ENCODE results near the gene CD300A. TPM values are rescaled to one million over a fixed set of nuclear protein-coding genes. Genes with fewer than 3 reads are reported as not detected.
A peak's percentile ranks its signal among the peaks of the same experiment; 100 is the strongest.

CD300A gene
- total RNA-seq, 1 donor from 2014 or later: 17.5 TPM

DNA sequence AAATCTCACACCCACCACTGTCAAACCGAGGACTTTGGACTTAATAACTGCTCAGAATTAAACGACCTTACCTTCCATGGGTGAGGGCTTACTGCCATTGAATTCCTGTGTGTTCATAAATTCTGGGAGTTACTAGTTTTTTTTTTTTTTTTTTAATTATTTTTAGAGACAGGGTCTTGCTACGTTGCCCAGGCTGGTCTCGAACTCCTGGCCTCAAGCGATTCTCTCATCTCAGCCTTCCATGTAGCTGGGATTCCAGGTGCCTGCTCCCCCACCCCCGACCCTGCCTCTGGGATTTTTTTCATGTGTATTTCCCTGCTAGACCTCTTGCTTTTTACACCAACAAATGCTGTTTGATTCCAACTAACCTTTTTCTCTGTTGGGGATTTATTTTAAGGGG is 14.9 kb upstream of the CD300A start:
- Histone ChIP-seq H3K4me1 (peaks cover 31% of the 10 kb centered on the region), H3K36me3 (no peaks in the 10 kb centered on the region)
- intact Hi-C loops (cut with DNase I): no loop called here

DNA sequence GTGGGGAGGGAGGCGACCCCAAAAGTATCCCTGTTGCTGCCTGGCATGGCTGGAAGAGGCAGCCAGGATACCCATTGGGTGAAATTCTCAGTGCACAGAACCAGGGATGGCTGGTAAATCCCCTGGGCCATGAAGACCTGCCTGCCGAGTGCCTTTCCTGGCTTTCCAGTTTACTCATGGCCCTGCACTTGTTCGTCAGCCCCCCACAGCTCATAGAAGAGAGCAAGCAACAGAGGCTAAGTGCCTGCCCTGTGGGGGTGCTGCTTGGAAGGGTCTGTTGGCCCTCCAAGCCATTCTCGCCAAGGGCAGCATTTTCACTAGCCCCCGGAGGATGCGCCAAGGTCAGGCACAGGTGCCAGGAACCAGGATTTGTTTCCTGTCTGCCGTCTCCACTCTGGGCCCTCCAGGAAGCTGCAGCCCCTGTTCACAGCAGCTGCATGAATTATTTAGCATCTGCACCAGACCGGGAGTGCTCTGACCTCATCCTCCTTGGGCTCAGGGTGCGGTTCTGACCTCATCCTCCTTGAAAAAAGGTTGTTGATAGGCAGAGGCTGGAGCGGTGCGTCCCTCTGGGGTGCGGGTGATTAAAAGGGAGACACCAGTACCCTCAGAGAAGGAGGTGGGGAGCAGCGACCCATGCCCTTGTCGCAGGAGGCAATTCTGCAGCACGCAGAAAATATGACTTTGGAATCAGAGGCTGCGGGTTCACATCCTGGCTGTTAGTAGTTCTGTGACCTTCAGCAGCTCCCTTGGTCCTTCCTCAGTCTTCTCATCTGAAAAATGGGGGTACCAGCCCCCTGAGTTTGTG is 14.2 kb upstream of the CD300A start:
- Histone ChIP-seq H3K9me3 (no peaks in the 10 kb centered on the region), H3K27ac (no peak overlapping the region), H3K4me3 (no peak overlapping the region), H3K36me3 (no peaks in the 10 kb centered on the region), H3K27me3 (no peaks in the 10 kb centered on the region), H3K4me1 (peaks cover 26% of the 10 kb centered on the region)
- DNase-seq (no peak), ATAC-seq (no peak)
- intact Hi-C loops (cut with DNase I): no loop called here
- TF ChIP-seq, protein P1, sequence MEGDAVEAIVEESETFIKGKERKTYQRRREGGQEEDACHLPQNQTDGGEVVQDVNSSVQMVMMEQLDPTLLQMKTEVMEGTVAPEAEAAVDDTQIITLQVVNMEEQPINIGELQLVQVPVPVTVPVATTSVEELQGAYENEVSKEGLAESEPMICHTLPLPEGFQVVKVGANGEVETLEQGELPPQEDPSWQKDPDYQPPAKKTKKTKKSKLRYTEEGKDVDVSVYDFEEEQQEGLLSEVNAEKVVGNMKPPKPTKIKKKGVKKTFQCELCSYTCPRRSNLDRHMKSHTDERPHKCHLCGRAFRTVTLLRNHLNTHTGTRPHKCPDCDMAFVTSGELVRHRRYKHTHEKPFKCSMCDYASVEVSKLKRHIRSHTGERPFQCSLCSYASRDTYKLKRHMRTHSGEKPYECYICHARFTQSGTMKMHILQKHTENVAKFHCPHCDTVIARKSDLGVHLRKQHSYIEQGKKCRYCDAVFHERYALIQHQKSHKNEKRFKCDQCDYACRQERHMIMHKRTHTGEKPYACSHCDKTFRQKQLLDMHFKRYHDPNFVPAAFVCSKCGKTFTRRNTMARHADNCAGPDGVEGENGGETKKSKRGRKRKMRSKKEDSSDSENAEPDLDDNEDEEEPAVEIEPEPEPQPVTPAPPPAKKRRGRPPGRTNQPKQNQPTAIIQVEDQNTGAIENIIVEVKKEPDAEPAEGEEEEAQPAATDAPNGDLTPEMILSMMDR (IDR thresholded peaks at IDR 0.05): no peak

More for the DNA sequence above, 14.9 kb upstream of the CD300A start:
- Histone ChIP-seq H3K27me3 (no peaks in the 10 kb centered on the region), H3K4me3 (no peak overlapping the region), H3K9me3 (no peaks in the 10 kb centered on the region), H3K27ac (no peak overlapping the region)
- TF ChIP-seq, protein P1 (IDR thresholded peaks at IDR 0.05): no peak
- ATAC-seq (no peak), DNase-seq (no peak)

DNA sequence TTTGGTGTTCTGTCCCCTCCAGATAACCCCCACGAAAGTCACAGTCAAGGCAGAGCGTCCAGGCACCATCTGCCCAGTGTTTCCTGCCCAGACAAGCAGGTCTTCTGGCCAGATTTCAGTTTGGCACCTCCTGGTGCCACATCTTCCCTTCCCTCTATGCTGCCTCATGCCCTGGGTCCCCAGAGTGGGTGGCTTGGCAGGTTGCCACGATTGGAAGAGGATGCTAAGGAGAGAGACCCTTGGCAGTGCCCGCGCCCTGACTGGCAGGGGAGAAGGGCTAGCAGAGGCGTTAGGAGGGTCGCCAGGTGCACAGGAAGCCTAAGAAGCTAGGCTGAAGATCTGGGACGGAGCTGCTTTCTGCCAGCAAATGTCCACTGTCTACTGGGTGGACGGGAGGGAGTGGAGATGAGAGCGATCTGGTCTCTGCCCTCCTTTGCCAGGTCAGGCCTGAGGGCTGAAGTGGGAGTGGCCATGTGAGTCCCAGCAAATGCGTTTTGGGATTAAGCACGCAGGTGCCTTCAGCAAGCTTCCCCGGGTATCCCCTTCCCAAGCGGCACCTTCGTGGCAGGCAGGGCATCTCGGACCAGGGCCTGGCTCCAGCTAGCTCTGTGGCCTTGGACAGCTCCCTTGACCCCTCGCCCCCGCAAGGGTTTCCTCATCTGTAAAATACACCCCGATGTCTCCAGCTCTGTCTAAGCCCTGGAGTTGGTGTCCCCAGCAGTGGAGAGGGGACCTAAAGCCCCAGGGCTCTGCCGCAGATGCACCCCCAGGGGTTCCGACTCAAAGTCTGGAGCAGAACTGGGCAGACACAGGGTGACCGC is 13.4 kb upstream of the CD300A start:
- Histone ChIP-seq H3K27me3 (no peaks in the 10 kb centered on the region), H3K4me1 (peaks cover 31% of the 10 kb centered on the region), H3K9me3 (no peaks in the 10 kb centered on the region), H3K4me3 (peak overlapping the region; percentile 50), H3K36me3 (no peaks in the 10 kb centered on the region), H3K27ac (peak overlapping the region; percentile 88)
- TF ChIP-seq, protein P1 (IDR thresholded peaks at IDR 0.05): no peak
- DNase-seq (no peak), ATAC-seq (no peak)
- intact Hi-C loops (cut with DNase I): no loop called here

DNA sequence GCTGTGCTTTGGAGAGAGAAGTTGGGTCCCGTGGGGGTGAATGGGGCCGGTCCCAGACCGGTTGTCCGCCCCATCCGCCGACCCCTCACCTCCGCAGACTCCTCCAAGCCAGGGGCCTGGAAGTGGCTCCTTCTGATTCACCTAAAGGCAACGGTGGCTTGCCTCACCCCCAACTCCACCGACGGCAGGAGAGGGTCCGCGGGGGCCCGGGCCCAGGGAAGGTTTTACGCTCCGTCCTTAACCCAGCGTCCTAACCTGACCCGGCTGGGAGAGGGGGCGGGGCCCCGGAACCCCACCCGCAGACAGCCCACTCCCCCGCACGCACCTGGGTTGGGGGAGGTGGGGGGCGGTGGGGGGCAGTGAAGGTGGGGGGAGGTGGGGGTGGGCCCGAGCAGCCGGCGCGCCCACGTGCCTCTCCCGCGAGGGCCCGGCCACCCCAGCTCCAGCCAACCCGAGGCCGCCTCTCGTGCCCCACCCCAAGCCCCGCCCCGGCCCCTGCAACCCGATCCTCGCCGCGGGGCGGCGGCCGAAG is 12.7 kb upstream of the CD300A start:
- H3K27ac ChIP-seq: peak overlapping the region; percentile 88
- no peaks in the 10 kb centered on the region for H3K9me3 ChIP-seq
- peaks cover 31% of the 10 kb centered on the region for H3K4me1 ChIP-seq
- H3K4me3 ChIP-seq: peak overlapping the region; percentile 50
- DNase-seq (no peak), ATAC-seq (no peak)
- H3K36me3 ChIP-seq: no peaks in the 10 kb centered on the region
- intact Hi-C loops (cut with DNase I): no loop called here
- no peaks in the 10 kb centered on the region for H3K27me3 ChIP-seq
- TF ChIP-seq, protein P1 (IDR thresholded peaks at IDR 0.05): no peak

DNA sequence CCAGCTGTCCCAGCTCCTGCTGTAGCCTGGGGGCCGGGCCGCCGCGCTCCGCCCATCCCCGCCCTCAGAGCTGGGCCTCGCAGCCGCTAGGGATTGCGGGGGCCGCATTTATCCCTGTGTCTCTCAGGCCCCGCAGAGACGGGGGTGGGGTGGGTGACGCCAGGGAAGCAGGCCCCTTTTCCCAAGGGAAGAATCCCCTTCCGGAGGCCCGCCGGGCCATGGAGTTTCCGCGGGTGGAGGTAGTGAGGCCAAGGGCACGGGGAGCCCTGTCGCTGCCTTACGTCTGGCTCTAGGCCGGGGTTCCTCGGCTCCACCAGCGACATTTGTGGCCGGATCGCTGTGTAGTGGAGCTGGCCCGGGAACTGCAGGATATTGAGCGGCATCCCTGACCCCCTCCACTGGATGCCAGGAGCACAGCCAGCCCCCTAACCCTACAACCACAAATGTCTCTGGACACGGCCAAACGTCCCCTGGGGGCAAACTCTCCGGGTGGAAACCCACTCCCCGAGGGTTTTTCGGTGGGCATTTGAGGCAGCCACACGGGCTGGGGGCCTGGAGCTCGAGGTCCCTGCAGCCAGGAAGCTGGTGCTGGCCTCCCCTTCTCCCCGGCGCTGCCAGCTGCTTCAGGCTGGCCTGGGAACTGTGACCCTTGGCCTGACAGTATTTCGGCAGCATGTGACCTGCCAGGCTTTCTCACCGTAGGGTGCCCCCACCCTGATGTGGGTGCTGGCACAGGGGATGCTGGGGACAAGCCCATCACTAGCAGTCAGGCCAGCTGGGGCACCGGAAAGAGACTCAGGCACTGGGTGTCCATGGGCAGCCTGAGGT is 12.0 kb upstream of the CD300A start:
- no peaks in the 10 kb centered on the region for H3K9me3 ChIP-seq
- peak overlapping the region; percentile 50 for H3K4me3 ChIP-seq
- H3K36me3 ChIP-seq: no peaks in the 10 kb centered on the region
- H3K27me3 ChIP-seq: no peaks in the 10 kb centered on the region
- H3K27ac ChIP-seq: peak overlapping the region; percentile 88
- DNase-seq (peak; percentile 96), ATAC-seq (peak; percentile 96)
- intact Hi-C loops (cut with DNase I): loop anchor here (5.0 kb wide), 1 partner anchor 77 kb away; no protein-coding TSS in a partner anchor
- TF ChIP-seq, protein P1 (IDR thresholded peaks at IDR 0.05): peak; percentile 28
- peaks cover 31% of the 10 kb centered on the region for H3K4me1 ChIP-seq
